ENCODE measurements around the gene LGR6. TPM values are rescaled to one million over a fixed set of nuclear protein-coding genes. Genes with fewer than 3 reads are reported as not detected.
A peak's percentile ranks its signal among the peaks of the same experiment; 100 is the strongest.

LGR6 gene
- total RNA-seq, 4 donors from 2014 or later, result 0.15 TPM; not detected in 3

DNA sequence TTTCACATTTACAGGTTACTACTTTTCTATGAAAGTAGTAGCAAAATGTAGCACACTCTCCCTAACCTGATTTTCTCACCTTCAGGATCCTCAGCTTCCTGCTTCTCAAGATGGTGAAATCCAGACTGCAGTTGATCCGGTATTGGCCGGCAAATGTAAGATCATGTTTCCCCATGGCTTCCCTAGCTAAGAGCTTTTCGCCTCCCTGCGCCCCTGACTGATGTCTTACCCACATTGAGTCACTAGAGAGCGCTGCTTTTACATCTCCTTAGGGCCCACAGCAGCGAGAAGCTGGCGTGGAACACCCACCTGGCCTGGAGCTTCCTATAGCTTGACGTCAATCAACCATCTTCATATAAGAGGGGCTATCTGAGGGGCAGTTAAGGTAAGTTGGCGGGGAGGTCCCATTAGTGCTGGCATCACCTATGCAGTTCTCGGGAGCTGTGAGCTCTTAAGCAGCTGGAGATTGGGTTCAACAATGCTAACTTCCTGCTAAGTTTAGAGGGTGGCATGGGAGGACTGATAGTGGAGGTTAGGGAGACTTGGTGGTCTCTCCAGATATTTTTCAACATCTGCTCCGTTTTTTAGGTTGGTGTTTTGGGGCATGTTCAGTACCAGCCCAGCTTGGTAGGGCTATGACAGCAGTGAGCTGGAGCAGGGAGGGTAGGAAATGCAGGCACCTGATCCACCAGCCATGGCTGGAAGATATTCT, 38.7 kb upstream of the LGR6 start:
- peak; percentile 86 to 88 for ATAC-seq

DNA sequence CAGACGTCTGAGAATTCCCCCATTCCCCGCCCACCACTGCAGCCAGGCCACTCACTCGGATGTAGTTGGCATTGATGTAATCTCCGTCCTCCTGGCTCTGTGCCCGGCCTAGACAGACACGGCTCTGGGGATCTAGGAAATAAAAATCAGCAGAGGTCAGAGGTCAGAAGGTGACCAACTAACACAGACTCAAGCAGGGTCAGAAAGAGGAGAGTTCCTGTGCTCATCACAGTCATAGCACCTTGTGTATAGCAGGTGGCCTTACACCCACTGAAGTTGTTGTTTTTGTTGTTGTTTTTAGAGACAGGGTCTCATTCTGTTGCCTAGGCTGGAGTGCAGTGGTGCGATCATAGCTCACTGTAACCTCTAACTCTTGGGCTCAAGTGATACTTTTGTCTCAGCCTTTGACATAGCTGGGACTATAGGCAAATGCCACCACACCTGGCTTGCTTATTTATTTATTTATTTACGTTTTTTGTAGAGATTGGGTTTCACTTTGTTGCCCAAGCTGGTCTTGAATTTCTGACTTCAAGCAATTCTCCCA, 38.0 kb upstream of the LGR6 start:
- no peaks in the 10 kb centered on the region for H3K36me3 ChIP-seq
- TF ChIP-seq, protein P1, sequence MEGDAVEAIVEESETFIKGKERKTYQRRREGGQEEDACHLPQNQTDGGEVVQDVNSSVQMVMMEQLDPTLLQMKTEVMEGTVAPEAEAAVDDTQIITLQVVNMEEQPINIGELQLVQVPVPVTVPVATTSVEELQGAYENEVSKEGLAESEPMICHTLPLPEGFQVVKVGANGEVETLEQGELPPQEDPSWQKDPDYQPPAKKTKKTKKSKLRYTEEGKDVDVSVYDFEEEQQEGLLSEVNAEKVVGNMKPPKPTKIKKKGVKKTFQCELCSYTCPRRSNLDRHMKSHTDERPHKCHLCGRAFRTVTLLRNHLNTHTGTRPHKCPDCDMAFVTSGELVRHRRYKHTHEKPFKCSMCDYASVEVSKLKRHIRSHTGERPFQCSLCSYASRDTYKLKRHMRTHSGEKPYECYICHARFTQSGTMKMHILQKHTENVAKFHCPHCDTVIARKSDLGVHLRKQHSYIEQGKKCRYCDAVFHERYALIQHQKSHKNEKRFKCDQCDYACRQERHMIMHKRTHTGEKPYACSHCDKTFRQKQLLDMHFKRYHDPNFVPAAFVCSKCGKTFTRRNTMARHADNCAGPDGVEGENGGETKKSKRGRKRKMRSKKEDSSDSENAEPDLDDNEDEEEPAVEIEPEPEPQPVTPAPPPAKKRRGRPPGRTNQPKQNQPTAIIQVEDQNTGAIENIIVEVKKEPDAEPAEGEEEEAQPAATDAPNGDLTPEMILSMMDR (IDR thresholded peaks at IDR 0.05 in 4 of 5, conservative IDR thresholded peaks at IDR 0.05 in 1 of 5), result no peak
- no peak for TF ChIP-seq POLR2A (IDR thresholded peaks at IDR 0.05)
- DNase-seq, result no peak
- H3K27me3 ChIP-seq, result no peaks in the 10 kb centered on the region
- intact Hi-C loops (cut with DNase I; ENCODE audit: low total_unique reads), result no loop called here
- H3K4me3 ChIP-seq, result no peak overlapping the region
- H3K4me1 ChIP-seq, result no peaks in the 10 kb centered on the region
- in situ Hi-C loops (cut with MboI; ENCODE audit: low sequenced_read_pairs in 4 of 4), result no loop called here
- H3K9me3 ChIP-seq, result no peaks in the 10 kb centered on the region
- ATAC-seq, result no peak
- no peak overlapping the region for H3K27ac ChIP-seq

More for the DNA sequence above, 38.7 kb upstream of the LGR6 start:
- H3K27me3 ChIP-seq, result no peaks in the 10 kb centered on the region
- intact Hi-C loops (cut with DNase I; ENCODE audit: low total_unique reads), result no loop called here
- in situ Hi-C loops (cut with MboI; ENCODE audit: low sequenced_read_pairs in 4 of 4), result no loop called here
- H3K27ac ChIP-seq, result no peak overlapping the region
- H3K4me3 ChIP-seq, result no peak overlapping the region
- H3K4me1 ChIP-seq, result no peaks in the 10 kb centered on the region
- TF ChIP-seq, protein P1 (IDR thresholded peaks at IDR 0.05 in 4 of 5, conservative IDR thresholded peaks at IDR 0.05 in 1 of 5), result peak in 3 of 5 experiments; percentile 28 to 46 (median 31)
- no peak for TF ChIP-seq POLR2A (IDR thresholded peaks at IDR 0.05)
- no peaks in the 10 kb centered on the region for H3K9me3 ChIP-seq
- H3K36me3 ChIP-seq, result no peaks in the 10 kb centered on the region
- peak; percentile 31 to 44 for DNase-seq

DNA sequence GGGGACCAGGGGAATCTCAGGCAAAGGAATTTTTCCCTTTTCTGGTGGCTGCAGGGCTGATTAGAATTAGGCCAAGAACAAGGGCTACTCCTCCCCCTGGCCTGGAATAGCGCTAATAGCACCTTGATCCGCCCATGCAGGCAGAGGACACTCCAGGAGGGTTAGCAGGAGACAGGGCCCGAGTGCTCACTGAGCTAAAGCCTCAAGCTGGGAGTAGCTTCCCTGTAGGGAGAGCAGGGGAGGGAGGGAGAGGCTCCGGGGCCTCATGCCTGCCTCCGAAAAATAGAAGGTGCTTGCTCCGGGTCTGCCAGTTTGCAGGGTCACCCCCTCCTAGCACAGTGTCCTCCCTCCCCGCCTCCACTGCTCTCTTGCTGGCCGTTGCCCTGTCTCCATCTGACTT, 37.0 kb upstream of the LGR6 start:
- H3K27ac ChIP-seq, result no peak overlapping the region
- ATAC-seq, result no peak
- H3K4me3 ChIP-seq, result no peak overlapping the region
- H3K27me3 ChIP-seq, result no peaks in the 10 kb centered on the region
- TF ChIP-seq POLR2A (IDR thresholded peaks at IDR 0.05), result no peak
- TF ChIP-seq, protein P1 (IDR thresholded peaks at IDR 0.05 in 4 of 5, conservative IDR thresholded peaks at IDR 0.05 in 1 of 5), result no peak
- in situ Hi-C loops (cut with MboI; ENCODE audit: low sequenced_read_pairs in 4 of 4) (no loop called here), intact Hi-C loops (cut with DNase I; ENCODE audit: low total_unique reads) (no loop called here)
- H3K4me1 ChIP-seq, result no peaks in the 10 kb centered on the region
- no peaks in the 10 kb centered on the region for H3K36me3 ChIP-seq
- H3K9me3 ChIP-seq, result no peaks in the 10 kb centered on the region
- DNase-seq, result no peak

DNA sequence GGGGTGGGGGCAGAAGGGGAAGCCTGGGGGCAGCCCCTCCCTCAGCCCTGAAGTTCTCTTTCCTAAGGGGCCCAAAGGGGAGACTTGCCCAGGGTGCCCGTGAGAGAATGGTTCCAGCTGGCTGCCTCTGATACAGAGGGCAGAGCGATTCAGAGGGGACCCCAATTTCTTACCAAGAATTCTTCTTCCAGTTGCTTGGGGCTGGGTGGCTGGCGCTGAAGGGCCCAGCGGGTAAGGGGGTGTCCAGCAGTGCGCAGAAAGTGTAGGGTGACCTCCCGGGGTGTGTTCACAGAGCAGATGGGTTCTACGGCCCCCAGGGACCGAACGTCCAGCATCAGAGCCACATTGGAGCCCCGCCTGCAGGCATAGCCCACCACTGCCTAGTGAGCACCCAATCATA, 35.7 kb upstream of the LGR6 start:
- no peak overlapping the region for H3K27ac ChIP-seq
- ATAC-seq (no peak), DNase-seq (no peak)
- H3K9me3 ChIP-seq, result no peaks in the 10 kb centered on the region
- intact Hi-C loops (cut with DNase I; ENCODE audit: low total_unique reads), result no loop called here
- no peaks in the 10 kb centered on the region for H3K27me3 ChIP-seq
- H3K36me3 ChIP-seq, result no peaks in the 10 kb centered on the region
- in situ Hi-C loops (cut with MboI; ENCODE audit: low sequenced_read_pairs in 4 of 4), result no loop called here
- no peaks in the 10 kb centered on the region for H3K4me1 ChIP-seq
- TF ChIP-seq, protein P1 (IDR thresholded peaks at IDR 0.05 in 4 of 5, conservative IDR thresholded peaks at IDR 0.05 in 1 of 5), result no peak
- no peak for TF ChIP-seq POLR2A (IDR thresholded peaks at IDR 0.05)
- no peak overlapping the region for H3K4me3 ChIP-seq
